COLO668 (cell line): ENCODE results near the gene AHCYL2.
"Not testable (repeated sequence)": the region's sequence is repeated elsewhere in the genome, so short reads cannot be mapped to it uniquely, and the experiment has no call there.

Experiments used
- DNase-seq: peaks from one replicate; lab custom pipeline; 2025; ENCODE audit not compliant: unreplicated experiment; lab: John Stamatoyannopoulos, UW

AHCYL2 gene

GRCh38 chr7:129208667-129209066, 16.2 kb upstream of the AHCYL2 start:
- DNase-seq: no peak

GRCh38 chr7:129209067-129209926, 15.5 kb upstream of the AHCYL2 start:
- no peak for DNase-seq

GRCh38 chr7:129210256-129210988, 14.4 kb upstream of the AHCYL2 start:
- peak; percentile 54 for DNase-seq

GRCh38 chr7:129210989-129211312, 13.9 kb upstream of the AHCYL2 start:
- DNase-seq: no peak

- no peak for DNase-seq
Measured at GRCh38 chr7:129212126-129212525, 12.7 kb upstream of the AHCYL2 start.

- no peak for DNase-seq
Measured at GRCh38 chr7:129212596-129212995, 12.2 kb upstream of the AHCYL2 start.

- DNase-seq: peak; percentile 8
Measured at GRCh38 chr7:129213828-129214227, 11.0 kb upstream of the AHCYL2 start.

GRCh38 chr7:129215691-129216090, 9.1 kb upstream of the AHCYL2 start:
- DNase-seq: not testable (repeated sequence)

GRCh38 chr7:129216101-129216715, 8.6 kb upstream of the AHCYL2 start:
- DNase-seq: not testable (repeated sequence)

GRCh38 chr7:129216821-129217416, 7.9 kb upstream of the AHCYL2 start:
- not testable (repeated sequence) for DNase-seq

- peak; percentile 73 for DNase-seq
Measured at GRCh38 chr7:129218514-129219062, 6.2 kb upstream of the AHCYL2 start.

- not testable (repeated sequence) for DNase-seq
Measured at GRCh38 chr7:129219166-129219565, 5.7 kb upstream of the AHCYL2 start.

GRCh38 chr7:129222064-129222463, 2.8 kb upstream of the AHCYL2 start:
- no peak for DNase-seq

GRCh38 chr7:129225206-129225930, 538 bp downstream of the AHCYL2 start:
- DNase-seq: peak; percentile 64

GRCh38 chr7:129225931-129226572, 1.2 kb downstream of the AHCYL2 start:
- DNase-seq: no peak

- DNase-seq: no peak
Measured at GRCh38 chr7:129227646-129228578, 3.1 kb downstream of the AHCYL2 start.

- DNase-seq: no peak
Measured at GRCh38 chr7:129228633-129229032, 3.8 kb downstream of the AHCYL2 start.

GRCh38 chr7:129231666-129232065, 6.8 kb downstream of the AHCYL2 start:
- no peak for DNase-seq

- DNase-seq: no peak
Measured at GRCh38 chr7:129238546-129238945, 13.7 kb downstream of the AHCYL2 start.
